ENCODE results near the gene PRAMEF7.
"Not testable (repeated sequence)": the region's sequence is repeated elsewhere in the genome, so short reads cannot be mapped to it uniquely, and the experiment has no call there.

The PRAMEF7 gene

DNA sequence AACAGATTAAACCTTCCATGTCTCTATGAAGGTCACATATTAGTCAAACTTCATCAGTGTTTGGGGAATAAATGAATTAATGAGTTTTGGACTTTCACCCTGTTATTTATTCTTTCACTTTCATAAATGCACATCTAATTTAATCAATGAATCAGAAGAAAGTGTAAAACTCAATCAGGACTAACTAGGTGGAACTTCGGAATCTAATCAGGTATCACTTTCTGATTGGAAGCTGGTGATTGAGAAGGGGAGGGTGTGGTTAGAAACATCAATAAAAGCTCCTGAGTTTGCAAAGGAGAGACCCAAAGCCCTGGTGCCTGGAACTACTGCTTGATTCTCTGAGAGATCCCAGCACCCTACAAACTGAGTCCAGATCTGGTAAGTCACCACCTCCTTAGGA lies at the start of gene PRAMEF7:
TSS of gene PRAMEF7 (plus strand) at position 301 of the 400 bp plus-strand sequence. CDS start 1,083 bp downstream, outside the sequence.
- not testable (repeated sequence) for DNase-seq

DNA sequence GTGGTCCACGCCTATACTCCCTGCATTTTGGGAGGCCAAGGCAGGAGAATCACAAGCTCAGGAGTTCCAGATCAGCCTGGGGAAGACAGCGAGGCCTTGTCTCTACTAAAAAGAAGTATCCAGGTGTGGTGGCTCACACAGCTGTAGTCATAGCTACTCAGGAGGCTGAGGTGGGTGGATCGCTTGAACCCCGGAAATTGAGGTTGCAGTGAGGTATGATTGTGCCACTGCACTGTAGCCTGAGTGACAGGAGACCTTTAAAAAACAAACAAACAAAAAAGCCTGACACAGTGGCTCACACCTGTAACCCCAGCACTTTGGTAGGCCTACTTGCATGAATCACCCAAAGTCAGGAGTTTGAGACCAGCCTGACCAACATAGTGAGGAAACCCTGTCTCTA lies 38.0 kb upstream of the PRAMEF7 start:
- not testable (repeated sequence) for DNase-seq

DNA sequence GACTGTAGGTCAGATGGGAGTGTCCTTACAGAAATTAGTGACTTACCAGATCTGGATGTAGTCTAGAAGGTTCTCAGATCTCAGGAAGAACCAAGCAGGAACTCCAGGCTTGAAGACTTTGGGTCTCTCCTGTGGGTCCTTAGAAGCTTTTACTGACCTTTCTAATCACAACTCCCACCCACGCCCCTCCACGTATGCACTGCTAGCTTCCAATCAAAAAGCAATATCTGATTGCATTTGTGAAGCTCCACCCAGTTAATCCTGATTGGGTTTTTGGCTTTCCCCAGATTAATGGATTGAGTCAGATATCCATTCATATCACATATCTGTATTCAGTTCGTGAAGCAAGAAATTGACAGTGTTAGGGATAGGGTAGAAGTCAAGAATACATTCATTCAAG lies 30.3 kb upstream of the PRAMEF7 start, which contains the start of gene PRAMEF4:
TSS of gene PRAMEF4 (minus strand) at position 101 of the 400 bp plus-strand sequence. CDS start 2,807 bp downstream, outside the sequence.
- not testable (repeated sequence) for DNase-seq

DNA sequence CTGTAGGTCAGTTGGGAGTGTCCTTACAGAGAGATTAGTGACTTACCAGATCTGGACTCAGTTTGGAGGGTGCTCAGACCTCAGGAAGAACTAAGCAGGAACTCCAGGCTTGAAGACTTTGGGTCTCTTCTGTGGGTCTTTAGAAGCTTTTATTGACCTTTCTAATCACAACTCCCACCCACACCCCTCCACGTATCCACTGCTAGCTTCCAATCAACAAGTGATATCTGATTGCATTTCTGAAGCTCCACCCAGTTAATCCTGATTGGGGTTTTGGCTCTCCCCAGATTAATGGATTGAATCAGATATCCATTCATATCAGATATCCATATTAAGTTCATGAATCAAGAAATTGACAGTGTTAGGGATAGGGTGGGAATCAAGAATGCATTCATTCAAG lies 18.2 kb upstream of the PRAMEF7 start, which contains the start of gene PRAMEF10:
TSS of gene PRAMEF10 (minus strand) at position 101 of the 400 bp plus-strand sequence. CDS start 2,423 bp downstream, outside the sequence.
- not testable (repeated sequence) for DNase-seq

DNA sequence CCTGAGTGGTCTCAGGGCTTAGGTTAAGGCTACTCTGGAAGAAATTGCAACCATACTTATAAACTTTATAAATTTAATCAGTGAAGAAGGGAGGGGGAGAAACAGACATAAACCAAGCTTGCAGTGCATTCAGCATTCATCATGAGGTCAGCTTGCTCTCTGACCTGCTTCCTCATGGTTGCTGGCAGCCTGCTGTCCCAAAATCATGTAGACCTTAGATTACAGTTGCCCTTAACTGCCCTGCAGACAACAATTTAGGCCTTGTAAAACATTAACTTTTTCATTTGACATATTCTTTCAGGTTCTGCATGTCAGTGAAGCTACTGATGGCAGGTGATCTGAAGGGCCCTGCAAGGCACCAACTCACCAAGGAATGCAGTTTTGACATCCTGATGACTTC lies 17.2 kb upstream of the PRAMEF7 start:
- not testable (repeated sequence) for DNase-seq

DNA sequence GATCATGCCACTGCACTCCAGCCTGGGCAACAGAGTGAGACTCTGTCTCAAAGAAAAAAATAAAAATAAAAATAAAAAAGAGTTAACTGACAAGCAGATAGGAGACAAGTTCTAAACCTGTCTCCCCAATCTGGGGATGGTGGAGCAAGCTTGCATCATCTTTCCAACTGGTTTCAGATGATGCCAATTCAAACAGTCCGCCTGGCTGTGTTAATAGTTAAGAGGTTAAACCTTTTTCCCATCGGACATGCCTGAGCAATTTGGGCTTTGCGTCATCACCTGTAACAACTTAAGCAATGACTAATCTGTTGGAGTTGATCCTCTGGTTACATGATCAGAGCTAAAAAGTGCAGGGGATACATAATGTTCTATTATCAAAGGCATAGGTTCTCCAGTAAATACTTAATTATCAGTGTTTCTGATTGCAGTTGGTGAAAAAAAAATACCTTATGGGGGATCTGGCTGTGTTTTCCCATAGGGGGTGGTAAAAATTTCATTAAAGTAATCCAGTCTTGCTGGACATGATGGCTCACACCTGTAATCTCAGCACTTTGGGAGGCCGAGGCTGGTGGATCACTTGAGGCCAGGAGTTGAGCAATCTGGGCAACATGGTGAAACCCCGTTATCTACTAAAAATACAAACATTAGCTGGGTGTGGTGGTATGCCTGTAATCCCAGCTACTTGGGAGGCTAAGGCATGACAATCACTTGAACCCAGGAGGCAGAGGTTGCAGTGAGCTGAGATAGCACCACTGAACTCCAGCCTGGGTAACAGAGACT lies 12.4 kb upstream of the PRAMEF7 start:
- DNase-seq: not testable (repeated sequence)

DNA sequence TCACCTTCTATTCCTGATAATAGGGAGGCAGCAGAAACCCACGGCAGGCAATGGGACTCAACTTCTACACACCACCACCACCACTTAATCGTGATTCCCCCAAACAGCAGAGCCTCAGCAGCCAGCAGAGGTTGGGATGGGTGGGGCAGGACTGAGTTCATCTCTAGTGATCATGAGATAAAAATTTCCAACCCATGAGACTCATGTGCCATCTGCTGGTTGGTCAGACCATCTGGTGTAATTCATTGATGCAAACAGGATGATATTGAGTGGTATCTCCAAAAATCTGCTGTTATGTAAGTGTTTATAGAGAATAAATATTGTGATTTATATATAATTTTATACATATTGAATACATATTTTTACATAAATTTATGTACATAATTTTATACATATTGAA lies 5.3 kb downstream of the PRAMEF7 start:
- not testable (repeated sequence) for DNase-seq

DNA sequence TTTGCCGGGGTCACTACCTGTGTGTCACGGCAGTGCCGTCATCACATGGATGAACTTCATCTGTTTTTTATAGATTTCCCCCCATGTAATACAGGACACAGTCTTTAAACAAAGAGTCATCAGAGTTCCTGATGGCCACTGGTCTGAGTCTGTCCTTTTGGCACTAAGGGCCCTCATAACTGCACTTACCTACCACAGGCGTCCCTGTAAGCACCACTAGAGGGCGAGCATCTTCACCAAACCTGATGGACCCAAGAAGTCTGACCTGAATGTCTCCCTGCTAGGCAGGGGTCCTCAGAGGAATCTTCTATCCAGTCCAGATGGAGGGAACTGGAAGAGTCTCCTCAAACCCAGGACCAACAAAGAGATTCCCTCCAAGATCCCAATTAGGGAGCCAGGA lies 8.0 kb downstream of the PRAMEF7 start:
- DNase-seq: not testable (repeated sequence)

DNA sequence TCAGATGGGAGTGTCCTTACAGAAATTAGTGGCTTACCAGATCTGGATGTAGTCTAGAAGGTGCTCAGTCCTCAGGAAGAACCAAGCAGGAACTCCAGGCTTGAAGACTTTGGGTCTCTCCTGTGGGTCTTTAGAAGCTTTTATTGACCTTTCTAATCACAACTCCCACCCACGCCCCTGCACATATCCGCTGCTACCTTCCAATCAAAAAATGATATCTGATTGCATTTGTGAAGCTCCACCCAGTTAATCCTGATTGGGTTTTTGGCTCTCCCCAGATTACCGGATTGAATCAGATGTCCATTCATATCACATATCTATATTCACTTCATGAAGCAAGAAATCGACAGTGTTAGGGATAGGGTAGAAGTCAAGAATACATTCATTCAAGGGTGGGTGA lies 31.1 kb downstream of the PRAMEF7 start, which contains the start of gene PRAMEF6:
TSS of gene PRAMEF6 (minus strand) at position 101 of the 400 bp plus-strand sequence. CDS start 5,062 bp downstream, outside the sequence.
- not testable (repeated sequence) for DNase-seq
